Head of caudate nucleus (tissue), 42 donors: ENCODE measurements around the gene HMG20B.
"Not testable (repeated sequence)": the region's sequence is repeated elsewhere in the genome, so short reads cannot be mapped to it uniquely, and the experiment has no call there.

Experiments
- DNase-seq, 42 donors: peaks; one replicate each; pipeline versions ENCODE4 v3.0.0 to v3.0.0-alpha.2; 2020 to 2021; ENCODE audit warnings: mixed read lengths in 7 of 42
- intact Hi-C: fragments of 100-400 bp; cut with DNase I; formaldehyde crosslinking; loops from one replicate; pipeline ENCODE4 v1.15.0; 2022

The HMG20B gene

DNA sequence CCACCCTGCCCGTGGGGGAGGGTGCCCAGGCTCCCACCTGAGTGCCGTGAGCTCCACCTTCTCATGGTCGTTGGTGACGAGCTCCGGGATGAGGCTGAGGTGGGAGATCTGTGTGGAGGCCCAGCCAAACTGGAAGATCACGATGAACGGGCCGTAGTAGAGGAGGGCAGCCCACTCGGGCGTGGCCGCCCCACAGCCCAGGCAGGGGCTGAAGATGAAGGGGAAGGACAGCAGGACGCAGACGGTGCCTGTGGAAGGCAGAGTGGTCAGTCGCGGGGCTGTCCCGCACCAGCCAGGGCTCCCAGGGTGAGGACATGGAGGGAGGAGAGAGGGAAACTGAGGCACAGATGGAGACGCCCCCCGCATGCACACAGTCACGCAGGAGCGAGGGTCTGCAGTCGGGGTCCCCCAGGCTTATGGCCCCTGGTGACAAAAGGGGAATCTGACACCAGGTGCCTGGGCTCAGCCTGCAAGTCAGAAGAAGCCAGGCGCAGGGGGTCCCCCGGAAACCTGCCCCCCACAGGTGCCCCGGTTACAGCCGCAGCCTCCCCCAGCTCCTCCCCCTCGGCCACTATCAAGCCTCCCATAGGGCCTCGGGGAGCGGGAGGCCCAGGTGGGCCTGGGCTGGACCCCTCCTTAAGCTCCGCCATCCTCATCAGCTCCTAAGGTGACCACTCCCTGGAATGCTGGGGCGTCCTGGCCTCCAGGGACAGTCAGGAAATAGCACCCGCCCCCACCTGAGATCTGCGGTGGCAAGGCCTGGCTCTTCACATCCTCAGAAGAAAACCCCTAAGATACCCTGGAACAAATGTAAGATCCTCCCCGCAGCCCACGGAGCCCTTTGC, 21.6 kb upstream of the HMG20B start:
- DNase-seq: no peak
- intact Hi-C loops: no loop called here

- intact Hi-C loops: no loop called here
- DNase-seq: no peak
Measured at GRCh38 chr19:3551792-3552095, 21.0 kb upstream of the HMG20B start.

- intact Hi-C loops: no loop called here
- no peak for DNase-seq
Measured at GRCh38 chr19:3554254-3555083, 18.3 kb upstream of the HMG20B start.

DNA sequence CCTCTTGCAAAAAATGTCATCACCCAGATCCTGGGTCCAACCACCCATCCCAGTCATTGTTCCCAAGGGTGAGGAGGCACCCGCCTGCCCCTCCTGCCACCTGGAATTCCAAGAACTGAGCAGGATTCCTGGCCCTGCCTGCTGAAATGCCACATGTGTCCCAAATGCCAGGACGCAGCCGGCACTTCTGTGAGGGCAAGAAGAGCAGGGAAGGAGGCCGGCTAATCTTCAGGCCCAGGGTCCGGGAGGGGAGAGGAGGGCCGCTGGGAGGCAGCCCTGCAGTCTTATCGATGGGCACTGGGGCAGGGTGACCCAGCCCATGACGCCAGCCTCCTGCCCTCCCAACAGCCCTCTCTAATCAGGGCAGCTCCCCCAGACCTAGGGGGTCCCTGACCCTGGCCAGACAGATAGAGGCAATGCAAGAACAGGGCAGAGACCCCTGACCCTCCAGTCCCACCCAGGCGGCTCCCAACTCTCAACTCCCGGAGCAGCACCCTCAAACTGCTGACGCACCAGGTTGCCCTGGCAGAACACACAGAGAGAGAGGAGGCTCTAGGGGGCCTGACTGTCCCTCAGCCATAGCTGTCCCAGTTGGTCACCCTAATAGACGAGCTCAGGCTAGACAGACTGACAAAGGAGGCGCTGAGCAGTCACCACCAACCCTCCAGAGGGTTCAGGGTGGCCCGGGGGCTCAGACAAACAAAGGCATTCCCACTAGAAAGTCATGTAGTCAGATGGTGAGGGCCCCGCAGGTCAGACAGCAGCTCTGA, 16.9 kb upstream of the HMG20B start:
- DNase-seq: no peak
- intact Hi-C loops: no loop called here

GRCh38 chr19:3556423-3556977, 16.2 kb upstream of the HMG20B start:
- DNase-seq: no peak
- intact Hi-C loops: no loop called here

DNA sequence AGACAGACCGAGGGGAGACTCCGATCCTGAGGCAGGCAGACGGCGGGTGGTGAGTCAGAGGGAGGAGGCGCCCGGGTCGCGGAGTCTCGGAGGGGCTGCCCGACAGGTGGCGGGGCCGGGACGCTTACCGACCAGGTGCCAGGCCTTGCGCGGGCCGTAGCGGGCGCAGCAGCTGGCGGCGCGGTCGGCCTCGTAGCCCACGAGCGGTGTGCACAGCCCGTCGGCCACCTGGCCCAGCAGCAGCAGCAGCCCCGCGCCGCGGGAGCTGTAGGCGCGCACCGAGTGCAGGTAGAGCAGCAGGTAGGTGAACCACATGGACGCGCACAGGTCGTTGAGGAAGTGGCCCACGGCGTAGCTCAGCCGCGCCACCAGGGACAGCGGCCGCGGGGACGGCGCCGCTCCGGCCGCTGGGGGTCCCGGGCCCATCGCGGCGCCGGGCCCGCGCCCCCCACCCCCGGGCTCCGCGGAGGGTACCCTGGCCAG, 15.7 kb upstream of the HMG20B start:
- intact Hi-C loops: no loop called here
- peak in 11 of 42 donors; percentile 27 to 69 (median 49) for DNase-seq

- DNase-seq: peak; percentile 83 to 98 (median 95)
- intact Hi-C loops: no loop called here
Measured at GRCh38 chr19:3557461-3558248, 15.1 kb upstream of the HMG20B start, which contains the start of gene MFSD12. Gene MFSD12 (minus strand): TSS chr19:3557586. CDS start chr19:3557403, 183 bp downstream.

- intact Hi-C loops: no loop called here
Measured at GRCh38 chr19:3563709-3564524, 8.8 kb upstream of the HMG20B start.

DNA sequence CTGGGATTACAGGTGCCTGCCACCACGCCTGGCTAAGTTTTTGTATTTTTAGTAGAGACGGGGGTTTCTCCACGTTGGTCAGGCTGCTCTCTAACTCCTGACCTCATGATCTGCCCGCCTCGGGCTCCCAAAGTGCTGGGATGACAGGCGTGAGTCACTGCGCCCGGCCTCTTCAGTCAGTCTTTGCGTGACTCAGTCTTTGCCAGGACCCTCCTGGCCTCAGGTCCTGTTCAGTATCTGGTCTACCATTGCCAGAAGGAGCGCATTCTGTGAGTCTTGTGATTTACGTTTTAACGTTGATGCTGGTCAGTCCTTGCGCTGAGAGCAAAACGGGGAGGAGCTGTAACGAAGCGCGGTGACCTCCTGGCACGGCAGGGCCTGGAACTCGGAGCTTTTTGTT, 7.6 kb upstream of the HMG20B start:
- DNase-seq: no peak
- intact Hi-C loops: no loop called here

More at GRCh38 chr19:3563709-3564524, 8.8 kb upstream of the HMG20B start:
- DNase-seq: no peak

GRCh38 chr19:3570042-3570441, 2.7 kb upstream of the HMG20B start:
- DNase-seq, intact Hi-C loops: not testable (repeated sequence)

DNA sequence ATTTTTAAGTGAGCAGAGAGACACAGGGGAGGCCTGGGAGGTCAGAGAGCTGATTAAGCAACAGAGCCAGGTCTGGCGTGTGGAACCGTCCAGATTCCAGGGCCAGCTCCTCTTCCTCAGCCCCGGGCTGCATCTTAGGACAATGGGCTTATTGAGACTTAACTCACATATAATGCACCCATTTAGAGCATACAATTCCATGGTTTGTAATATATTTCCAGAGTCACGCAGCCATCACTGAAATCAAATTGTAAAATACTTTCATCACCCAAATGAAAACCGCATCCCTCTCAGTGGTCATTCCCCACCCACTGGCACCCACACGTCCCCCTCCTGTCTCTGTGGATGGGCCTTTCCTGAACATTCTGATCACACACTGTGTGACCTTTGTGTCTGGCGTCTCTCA, 2.1 kb upstream of the HMG20B start:
- intact Hi-C loops: no loop called here
- DNase-seq: peak in 41 of 42 donors; percentile 30 to 85 (median 65)

- intact Hi-C loops: no loop called here
- peak; percentile 99 to 100 (median 100) for DNase-seq
Measured at GRCh38 chr19:3572132-3572854, 451 bp upstream of the HMG20B start.

- peak in 2 of 42 donors; percentile 42 to 52 for DNase-seq
- intact Hi-C loops: no loop called here
Measured at GRCh38 chr19:3573162-3573857, 566 bp downstream of the HMG20B start.

DNA sequence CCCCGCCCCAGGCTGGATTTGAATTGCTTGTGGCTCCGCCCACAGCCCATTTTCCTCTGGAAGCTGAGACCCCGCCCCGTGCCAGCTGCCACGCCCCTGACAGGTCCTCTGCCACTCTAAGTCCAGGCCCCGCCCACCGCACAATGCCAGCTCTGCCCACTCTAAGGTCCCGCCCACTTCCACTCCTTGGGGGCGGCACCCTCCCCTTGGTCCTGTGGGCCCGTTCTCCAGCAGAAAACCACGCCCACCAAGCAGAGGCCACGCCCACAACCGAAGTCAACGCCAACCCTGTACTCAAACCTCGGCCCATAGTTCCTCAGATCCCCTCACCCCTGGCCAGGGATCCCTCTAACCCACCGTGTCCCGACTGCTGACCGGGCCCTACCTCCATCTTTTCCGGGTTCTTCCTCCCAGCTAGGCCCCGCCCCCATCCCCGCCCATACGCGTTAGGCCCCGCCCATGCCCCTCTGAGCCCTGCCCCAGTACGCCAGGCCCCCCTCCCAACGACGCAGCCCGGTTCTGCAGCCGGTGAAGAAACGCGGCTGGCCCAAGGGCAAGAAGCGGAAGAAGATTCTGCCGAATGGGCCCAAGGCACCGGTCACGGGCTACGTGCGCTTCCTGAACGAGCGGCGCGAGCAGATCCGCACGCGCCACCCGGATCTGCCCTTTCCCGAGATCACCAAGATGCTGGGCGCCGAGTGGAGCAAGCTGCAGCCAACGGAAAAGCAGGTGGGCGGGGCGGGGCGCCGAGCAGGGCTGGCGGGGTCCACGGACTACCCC, 1.3 kb downstream of the HMG20B start:
- DNase-seq: peak; percentile 42 to 87 (median 72)
- intact Hi-C loops: no loop called here

GRCh38 chr19:3575260-3575741, 2.6 kb downstream of the HMG20B start:
- peak in 36 of 42 donors; percentile 34 to 77 (median 55) for DNase-seq
- intact Hi-C loops: loop anchor here (5.0 kb wide), 1 partner anchor 47 kb away; no protein-coding TSS in a partner anchor
